ENCODE results near the gene MED26. TPM values are rescaled to one million over a fixed set of nuclear protein-coding genes. Genes with fewer than 3 reads are reported as not detected.

The MED26 gene
- total and polyA plus RNA-seq, 2 of the 13 experiments (the other 11 are each of a cell fraction or from before 2014, with no cell fraction given): 3.5 to 3.8 TPM

DNA sequence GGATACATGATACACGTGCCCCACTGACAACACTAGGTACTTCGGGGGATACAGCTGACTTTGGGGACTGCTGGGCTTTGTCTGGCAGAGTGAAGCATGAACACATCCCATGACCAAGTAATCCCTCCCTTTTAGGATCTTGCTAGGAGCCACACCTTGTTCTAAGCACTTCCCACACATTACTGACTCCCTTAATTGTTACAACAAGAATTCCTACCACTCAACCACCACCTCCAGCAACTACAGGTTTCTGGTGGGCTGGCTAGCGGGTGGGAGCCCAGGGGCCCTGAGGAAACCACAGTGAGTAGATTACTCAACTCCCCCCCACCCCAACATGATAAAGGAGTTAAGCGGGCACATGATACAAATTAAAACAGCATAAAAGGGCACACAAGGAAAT is 48.6 kb downstream of the MED26 start (continued):
- TF ChIP-seq ZNF451 (CRISPR knock-in tag; IDR thresholded peaks at IDR 0.05) (no peak), ZC3H13 (CRISPR knock-in tag; IDR thresholded peaks at IDR 0.05) (no peak)
- TF ChIP-seq, protein P1, sequence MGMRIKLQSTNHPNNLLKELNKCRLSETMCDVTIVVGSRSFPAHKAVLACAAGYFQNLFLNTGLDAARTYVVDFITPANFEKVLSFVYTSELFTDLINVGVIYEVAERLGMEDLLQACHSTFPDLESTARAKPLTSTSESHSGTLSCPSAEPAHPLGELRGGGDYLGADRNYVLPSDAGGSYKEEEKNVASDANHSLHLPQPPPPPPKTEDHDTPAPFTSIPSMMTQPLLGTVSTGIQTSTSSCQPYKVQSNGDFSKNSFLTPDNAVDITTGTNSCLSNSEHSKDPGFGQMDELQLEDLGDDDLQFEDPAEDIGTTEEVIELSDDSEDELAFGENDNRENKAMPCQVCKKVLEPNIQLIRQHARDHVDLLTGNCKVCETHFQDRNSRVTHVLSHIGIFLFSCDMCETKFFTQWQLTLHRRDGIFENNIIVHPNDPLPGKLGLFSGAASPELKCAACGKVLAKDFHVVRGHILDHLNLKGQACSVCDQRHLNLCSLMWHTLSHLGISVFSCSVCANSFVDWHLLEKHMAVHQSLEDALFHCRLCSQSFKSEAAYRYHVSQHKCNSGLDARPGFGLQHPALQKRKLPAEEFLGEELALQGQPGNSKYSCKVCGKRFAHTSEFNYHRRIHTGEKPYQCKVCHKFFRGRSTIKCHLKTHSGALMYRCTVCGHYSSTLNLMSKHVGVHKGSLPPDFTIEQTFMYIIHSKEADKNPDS (CRISPR knock-in tag; IDR thresholded peaks at IDR 0.05): no peak
- TF ChIP-seq, protein P2, sequence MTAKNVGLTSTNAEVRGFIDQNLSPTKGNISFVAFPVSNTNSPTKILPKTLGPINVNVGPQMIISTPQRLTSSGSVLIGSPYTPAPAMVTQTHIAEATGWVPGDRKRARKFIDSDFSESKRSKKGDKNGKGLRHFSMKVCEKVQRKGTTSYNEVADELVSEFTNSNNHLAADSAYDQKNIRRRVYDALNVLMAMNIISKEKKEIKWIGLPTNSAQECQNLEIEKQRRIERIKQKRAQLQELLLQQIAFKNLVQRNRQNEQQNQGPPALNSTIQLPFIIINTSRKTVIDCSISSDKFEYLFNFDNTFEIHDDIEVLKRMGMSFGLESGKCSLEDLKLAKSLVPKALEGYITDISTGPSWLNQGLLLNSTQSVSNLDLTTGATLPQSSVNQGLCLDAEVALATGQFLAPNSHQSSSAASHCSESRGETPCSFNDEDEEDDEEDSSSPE (CRISPR knock-in tag; IDR thresholded peaks at IDR 0.05): no peak

GRCh38 chr19:16577531-16577985 is 50.4 kb downstream of the MED26 start:
- DNase-seq (ENCODE audit: low spot score): no peak
- Histone ChIP-seq H3K79me2 (ENCODE audit: insufficient read depth, low read length) (peaks cover 56% of the 10 kb centered on the region), H3K4me1 (ENCODE audit: insufficient read depth, low read length) (peaks cover 17% of the 10 kb centered on the region), H3K4me3 (replicated peaks in 1 of 3; ENCODE audit: insufficient read depth in 1 of 3, low read depth in 2 of 3, low read length in 3 of 3) (no peak overlapping the region), H4K20me1 (ENCODE audit: insufficient read depth, low read length) (peaks cover 12% of the 10 kb centered on the region; the same call in 1 of the 2 replicates), H3K27ac (ENCODE audit: extremely low read length, insufficient read depth, low read length) (no peak overlapping the region), H3K36me3 (replicated peaks in 1 of 2; ENCODE audit: control insufficient read depth in 1 of 2, insufficient read depth in 2 of 2, low read length in 2 of 2) (peaks cover 16 to 40% of the 10 kb centered on the region in 2 experiments; a peak in 4 of 5 replicates), H3K4me2 (ENCODE audit: low read depth, low read length) (no peak overlapping the region), H3K9me3 (ENCODE audit: low read length) (no peaks in the 10 kb centered on the region), H3K27me3 (ENCODE audit: control insufficient read depth in 1 of 2, insufficient read depth in 2 of 2, low read length in 2 of 2) (no peaks in the 10 kb centered on the region; a peak in 1 of 5 replicates), H2AFZ (ENCODE audit: low read length) (no peak overlapping the region), H3K9ac (ENCODE audit: insufficient read depth, low read depth, low read length) (no peak overlapping the region)
- POLR2A ChIA-PET: no interaction called here
- TF ChIP-seq ZNF589 (CRISPR knock-in tag; conservative IDR thresholded peaks at IDR 0.05) (no peak), ZNF781 (CRISPR knock-in tag; IDR thresholded peaks at IDR 0.05; ENCODE audit: borderline replicate concordance, not compliant biosample characterization) (no peak), ZBTB38 (CRISPR knock-in tag; IDR thresholded peaks at IDR 0.05) (no peak), KAT8 (CRISPR knock-in tag; IDR thresholded peaks at IDR 0.05) (no peak), SMAD3 (CRISPR knock-in tag; IDR thresholded peaks at IDR 0.05) (no peak), MED13 (CRISPR knock-in tag; IDR thresholded peaks at IDR 0.05) (no peak), SAFB2 (CRISPR knock-in tag; IDR thresholded peaks at IDR 0.05; ENCODE audit: borderline replicate concordance, low read depth) (no peak), MZF1 (CRISPR knock-in tag; IDR thresholded peaks at IDR 0.05; ENCODE audit: borderline replicate concordance) (no peak), HHEX (CRISPR knock-in tag; IDR thresholded peaks at IDR 0.05) (no peak), AGO1 (IDR thresholded peaks at IDR 0.05; ENCODE audit: low read depth, low read length, poor library complexity, severe bottlenecking) (no peak), HDAC6 (IDR thresholded peaks at IDR 0.05; ENCODE audit: low read depth, low read length) (no peak), BCL6 (CRISPR knock-in tag; IDR thresholded peaks at IDR 0.05) (no peak), RNF2 (conservative IDR thresholded peaks at IDR 0.05; ENCODE audit: low read depth) (no peak), HMGA1 (CRISPR knock-in tag; conservative IDR thresholded peaks at IDR 0.05) (no peak)
- no peak for ATAC-seq
- in situ Hi-C loops (cut with HindIII; ENCODE audit: extremely low pct_ligation_motif_present, low pct_unique_long_range_greater_than_20kb) (no loop called here), intact Hi-C loops (cut with micrococcal nuclease; ENCODE audit: unreplicated experiment) (no loop called here)
- CTCF ChIA-PET (ENCODE audit: low intra/inter-chr PET ratio, low total read pairs): no interaction called here
- WGBS (ENCODE audit: low lambda C conversion rate): 97% methylated on average over 14 of the region's 17 CpGs
- no TSS peak for BruUV-seq (replicated peaks)
- FAIRE-seq: no peak
